ENCODE measurements around the gene INTS2. TPM values are rescaled to one million over a fixed set of nuclear protein-coding genes. Genes with fewer than 3 reads are reported as not detected.

Gene INTS2
- total RNA-seq, 1 donor from 2014 or later: 12.3 TPM

- no peak for DNase-seq (ENCODE audit: low spot score)
- H3K36me3 Mint-ChIP-seq (ENCODE audit: low read depth, unreplicated experiment): peaks cover 17% of the 10 kb centered on the region
Measured at GRCh38 chr17:61908292-61909037, 19.3 kb downstream of the INTS2 start.

GRCh38 chr17:61907361-61907760 lies 20.4 kb downstream of the INTS2 start:
- Mint-ChIP-seq H3K36me3 (ENCODE audit: low read depth, unreplicated experiment) (peaks cover 17% of the 10 kb centered on the region), H3K4me1 (ENCODE audit: unreplicated experiment) (peaks cover 2% of the 10 kb centered on the region), H3K27ac (ENCODE audit: unreplicated experiment) (no peak overlapping the region), H3K4me3 (ENCODE audit: unreplicated experiment) (no peak overlapping the region), H3K27me3 (ENCODE audit: unreplicated experiment) (no peaks in the 10 kb centered on the region), H3K9me3 (ENCODE audit: unreplicated experiment) (no peaks in the 10 kb centered on the region)
- TF ChIP-seq CTCF (IDR thresholded peaks at IDR 0.05; ENCODE audit: unreplicated experiment): no peak
- no peak for DNase-seq (ENCODE audit: low spot score)

More at GRCh38 chr17:61908292-61909037, 19.3 kb downstream of the INTS2 start:
- H3K27ac Mint-ChIP-seq (ENCODE audit: unreplicated experiment): no peak overlapping the region
- no peaks in the 10 kb centered on the region for H3K4me1 Mint-ChIP-seq (ENCODE audit: unreplicated experiment)
- no peaks in the 10 kb centered on the region for H3K9me3 Mint-ChIP-seq (ENCODE audit: unreplicated experiment)
- H3K27me3 Mint-ChIP-seq (ENCODE audit: unreplicated experiment): no peaks in the 10 kb centered on the region
- H3K4me3 Mint-ChIP-seq (ENCODE audit: unreplicated experiment): no peak overlapping the region
- no peak for TF ChIP-seq CTCF (IDR thresholded peaks at IDR 0.05; ENCODE audit: unreplicated experiment)

- peaks cover 6% of the 10 kb centered on the region for H3K4me1 Mint-ChIP-seq (ENCODE audit: unreplicated experiment)
- H3K9me3 Mint-ChIP-seq (ENCODE audit: unreplicated experiment): no peaks in the 10 kb centered on the region
- H3K36me3 Mint-ChIP-seq (ENCODE audit: low read depth, unreplicated experiment): peaks cover 12% of the 10 kb centered on the region
- no peak for TF ChIP-seq CTCF (IDR thresholded peaks at IDR 0.05; ENCODE audit: unreplicated experiment)
- no peak overlapping the region for H3K4me3 Mint-ChIP-seq (ENCODE audit: unreplicated experiment)
- no peak for DNase-seq (ENCODE audit: low spot score)
- H3K27me3 Mint-ChIP-seq (ENCODE audit: unreplicated experiment): no peaks in the 10 kb centered on the region
- H3K27ac Mint-ChIP-seq (ENCODE audit: unreplicated experiment): no peak overlapping the region
Measured at GRCh38 chr17:61904094-61904710, 23.6 kb downstream of the INTS2 start.

GRCh38 chr17:61903251-61903650 lies 24.5 kb downstream of the INTS2 start:
- no peak for TF ChIP-seq CTCF (IDR thresholded peaks at IDR 0.05; ENCODE audit: unreplicated experiment)
- H3K36me3 Mint-ChIP-seq (ENCODE audit: low read depth, unreplicated experiment): peaks cover 12% of the 10 kb centered on the region
- no peaks in the 10 kb centered on the region for H3K9me3 Mint-ChIP-seq (ENCODE audit: unreplicated experiment)
- H3K27me3 Mint-ChIP-seq (ENCODE audit: unreplicated experiment): no peaks in the 10 kb centered on the region
- no peak overlapping the region for H3K4me3 Mint-ChIP-seq (ENCODE audit: unreplicated experiment)
- no peak overlapping the region for H3K27ac Mint-ChIP-seq (ENCODE audit: unreplicated experiment)
- DNase-seq (ENCODE audit: low spot score): no peak
- H3K4me1 Mint-ChIP-seq (ENCODE audit: unreplicated experiment): peaks cover 6% of the 10 kb centered on the region

GRCh38 chr17:61897548-61898180 lies 30.1 kb downstream of the INTS2 start:
- no peak overlapping the region for H3K27ac Mint-ChIP-seq (ENCODE audit: unreplicated experiment)
- no peaks in the 10 kb centered on the region for H3K9me3 Mint-ChIP-seq (ENCODE audit: unreplicated experiment)
- no peak for TF ChIP-seq CTCF (IDR thresholded peaks at IDR 0.05; ENCODE audit: unreplicated experiment)
- peaks cover 4% of the 10 kb centered on the region for H3K36me3 Mint-ChIP-seq (ENCODE audit: low read depth, unreplicated experiment)
- no peaks in the 10 kb centered on the region for H3K27me3 Mint-ChIP-seq (ENCODE audit: unreplicated experiment)
- DNase-seq (ENCODE audit: low spot score): no peak
- peaks cover 6% of the 10 kb centered on the region for H3K4me1 Mint-ChIP-seq (ENCODE audit: unreplicated experiment)
- H3K4me3 Mint-ChIP-seq (ENCODE audit: unreplicated experiment): no peak overlapping the region
